Stimulated activated CD4-positive, alpha-beta T cell treated with anti-CD3 and anti-CD28 coated beads, Interleukin-15, amount 100 ng/mL, for 48 hours (primary cell): ENCODE data around the gene APC2.
"Not testable (repeated sequence)": the region's sequence is repeated elsewhere in the genome, so short reads cannot be mapped to it uniquely, and the experiment has no call there.

Source experiments
- DNase-seq, 2 donors: peaks; one replicate each; pipeline ENCODE4 v3.0.0-alpha.2; 2020; ENCODE audit warnings: low read depth in 2 of 2

The APC2 gene

GRCh38 chr19:1477056-1477455 lies 27.1 kb downstream of the APC2 start:
- not testable (repeated sequence) for DNase-seq

DNA sequence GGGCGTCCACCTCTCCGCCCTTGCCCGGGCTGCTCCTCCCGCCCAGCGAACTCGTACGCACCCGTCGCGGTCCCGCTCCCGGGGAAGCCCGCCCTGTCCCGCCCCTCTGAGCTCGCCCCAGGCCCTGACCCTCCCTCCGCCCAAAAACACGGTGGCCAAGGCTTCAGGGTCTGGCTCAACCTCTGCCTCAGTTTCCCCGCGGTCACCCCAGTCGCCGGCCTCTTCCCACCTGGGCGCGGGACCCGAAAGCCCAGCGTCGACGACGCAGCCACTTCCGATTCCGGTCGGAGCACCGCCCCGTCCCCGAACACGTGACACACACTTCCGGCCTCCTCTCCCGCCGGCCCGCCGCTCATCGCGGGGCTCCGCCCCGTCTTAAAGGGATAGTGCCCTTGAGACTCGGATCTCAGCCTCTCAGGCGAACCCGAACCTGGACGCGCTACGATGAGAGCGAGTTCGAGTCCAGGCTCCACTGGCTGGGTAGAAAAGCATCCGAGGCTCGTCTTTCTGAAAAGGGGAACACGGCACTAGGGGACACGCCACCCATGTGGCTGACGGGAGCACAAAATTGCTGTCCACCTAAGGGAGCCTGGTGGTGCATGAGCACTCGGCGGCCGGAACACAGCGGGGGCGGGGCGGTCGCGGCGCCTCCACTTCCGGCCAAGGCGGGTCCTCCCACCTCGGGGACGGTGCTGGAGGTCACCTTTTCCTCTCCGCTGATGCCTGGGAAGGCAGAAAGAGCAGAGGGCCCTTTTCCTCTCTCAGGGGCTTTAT lies 29.2 kb downstream of the APC2 start, which contains the start of gene C19orf25:
Gene C19orf25 (minus strand): TSS at position 282 of the 774 bp plus-strand sequence. CDS start 312 bp downstream, outside the sequence.
- DNase-seq: peak; percentile 90 to 92

- no peak for DNase-seq
These were observed 31.4 kb downstream of the APC2 start for GRCh38 chr19:1481224-1481892.

- DNase-seq: no peak
These were observed 32.0 kb downstream of the APC2 start for GRCh38 chr19:1481893-1482360.

- no peak for DNase-seq
These were observed 32.6 kb downstream of the APC2 start for GRCh38 chr19:1482361-1483130.

DNA sequence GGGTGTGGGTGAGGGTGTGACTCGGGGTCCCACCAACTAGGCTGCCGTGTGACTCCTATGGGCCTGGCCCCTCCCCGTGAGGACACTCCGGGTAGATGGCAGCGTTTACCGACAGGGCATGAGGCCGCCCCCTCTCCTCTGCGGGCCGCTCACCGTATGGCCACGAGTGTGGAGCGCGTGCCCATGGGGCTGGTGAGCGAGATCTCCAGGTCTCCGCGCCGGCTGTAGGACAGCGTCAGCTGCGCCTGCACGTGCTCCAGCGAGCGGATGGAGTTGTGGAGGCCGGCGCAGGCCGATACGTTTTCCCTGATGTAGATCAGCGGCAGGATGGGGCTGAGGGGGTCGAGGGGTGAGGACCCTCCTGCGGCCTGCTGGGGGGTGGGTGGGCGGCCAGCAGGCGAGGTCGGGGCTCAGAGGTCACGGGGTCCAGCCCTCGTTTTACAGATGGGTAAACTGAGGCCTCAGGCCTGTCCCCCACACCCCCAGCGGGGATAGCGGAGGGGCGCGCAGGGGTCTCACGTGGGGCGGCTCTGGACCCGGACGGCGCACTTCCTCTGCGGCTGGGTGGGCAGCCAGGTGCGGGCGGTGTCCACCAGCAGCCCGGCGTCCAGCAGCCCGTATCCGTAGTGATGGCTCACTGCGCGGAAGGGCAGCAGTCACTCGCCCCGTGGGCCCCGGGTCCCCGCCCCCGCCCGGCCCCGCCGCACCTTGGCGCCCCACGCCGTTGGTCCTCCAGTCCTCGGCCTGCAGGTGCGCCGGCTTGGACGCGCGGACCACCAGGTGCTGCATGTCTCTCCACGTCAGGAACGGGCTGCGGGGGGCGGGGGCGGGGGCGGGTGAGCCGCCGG lies 33.4 kb downstream of the APC2 start:
- no peak for DNase-seq

- no peak for DNase-seq
These were observed 34.1 kb downstream of the APC2 start for GRCh38 chr19:1483979-1484428.

DNA sequence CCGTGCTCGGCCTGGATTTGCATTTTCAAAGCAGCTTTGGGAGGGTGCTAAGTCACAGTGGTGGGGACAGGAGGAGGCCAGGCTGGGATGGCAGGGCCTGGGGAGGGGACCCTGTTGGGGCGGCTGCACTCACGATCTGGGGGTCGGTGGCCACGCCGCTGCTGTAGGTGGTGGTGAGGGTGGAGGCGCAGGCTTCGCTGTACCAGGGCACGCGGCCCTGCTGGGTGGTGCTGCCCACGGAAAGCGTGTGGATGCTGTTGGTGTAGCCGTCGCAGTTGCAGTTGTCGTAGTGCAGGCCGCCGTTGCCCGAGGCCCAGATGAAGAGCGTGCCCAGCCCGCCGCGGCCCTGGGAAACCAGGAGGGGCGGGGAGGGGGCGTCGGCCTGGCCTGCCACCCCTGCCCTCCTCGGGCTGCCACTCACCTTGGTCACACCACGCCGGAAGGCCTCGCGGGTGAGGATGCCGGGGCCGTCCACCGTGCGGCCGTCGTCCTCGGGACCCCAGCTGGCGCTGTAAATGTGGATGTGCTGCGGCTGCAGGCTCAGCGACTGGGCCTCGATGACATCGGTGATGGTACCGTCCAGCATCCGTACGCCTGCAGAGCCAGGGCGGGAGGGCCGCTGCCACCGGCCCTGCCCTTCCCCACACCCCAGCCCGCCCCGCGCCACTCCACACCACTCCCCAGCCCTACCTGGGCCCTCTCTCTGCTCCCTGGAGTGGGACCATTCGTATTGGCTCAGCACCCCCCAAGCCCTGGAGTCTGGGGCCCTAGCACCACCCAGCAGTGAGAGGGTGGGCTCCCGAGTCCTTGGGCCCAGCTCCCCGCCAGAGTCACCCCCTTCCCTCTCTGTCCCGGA lies 37.0 kb downstream of the APC2 start:
- DNase-seq: no peak

DNA sequence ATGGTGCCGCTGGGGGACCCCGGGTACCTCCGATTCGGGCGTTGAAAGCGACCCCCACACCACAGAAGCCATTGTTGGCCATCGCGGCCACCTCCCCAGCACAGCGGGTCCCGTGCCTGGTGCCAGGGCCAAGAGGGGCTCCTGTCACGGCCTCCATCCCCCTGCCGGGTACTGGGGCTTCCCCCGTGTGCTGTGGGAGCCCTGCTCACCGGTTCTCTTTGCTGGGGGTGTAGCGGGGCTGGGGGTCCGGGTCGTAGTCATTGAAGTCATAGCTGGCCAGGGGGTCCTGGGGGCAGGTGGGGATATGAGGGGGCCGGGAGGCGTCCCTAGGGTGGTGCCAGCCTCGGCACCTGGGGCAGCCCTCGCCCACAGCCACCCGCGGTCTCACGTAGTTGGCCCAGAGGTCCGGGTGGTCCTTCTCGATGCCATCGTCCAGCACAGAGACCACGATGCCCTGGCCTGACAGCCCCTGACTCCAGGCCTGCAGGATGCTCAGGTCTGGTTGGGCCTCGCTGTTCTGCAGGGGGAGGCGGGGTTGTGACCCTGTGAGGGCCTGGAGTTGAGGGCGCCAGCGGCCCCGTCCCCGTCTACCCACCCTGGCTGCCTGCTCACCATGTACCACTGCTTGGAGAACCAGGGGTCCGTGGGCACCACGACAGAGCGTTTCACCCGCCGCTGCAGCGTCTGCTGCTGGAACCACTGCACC lies 37.8 kb downstream of the APC2 start:
- DNase-seq: no peak

GRCh38 chr19:1488282-1488601 lies 38.3 kb downstream of the APC2 start:
- DNase-seq: no peak

DNA sequence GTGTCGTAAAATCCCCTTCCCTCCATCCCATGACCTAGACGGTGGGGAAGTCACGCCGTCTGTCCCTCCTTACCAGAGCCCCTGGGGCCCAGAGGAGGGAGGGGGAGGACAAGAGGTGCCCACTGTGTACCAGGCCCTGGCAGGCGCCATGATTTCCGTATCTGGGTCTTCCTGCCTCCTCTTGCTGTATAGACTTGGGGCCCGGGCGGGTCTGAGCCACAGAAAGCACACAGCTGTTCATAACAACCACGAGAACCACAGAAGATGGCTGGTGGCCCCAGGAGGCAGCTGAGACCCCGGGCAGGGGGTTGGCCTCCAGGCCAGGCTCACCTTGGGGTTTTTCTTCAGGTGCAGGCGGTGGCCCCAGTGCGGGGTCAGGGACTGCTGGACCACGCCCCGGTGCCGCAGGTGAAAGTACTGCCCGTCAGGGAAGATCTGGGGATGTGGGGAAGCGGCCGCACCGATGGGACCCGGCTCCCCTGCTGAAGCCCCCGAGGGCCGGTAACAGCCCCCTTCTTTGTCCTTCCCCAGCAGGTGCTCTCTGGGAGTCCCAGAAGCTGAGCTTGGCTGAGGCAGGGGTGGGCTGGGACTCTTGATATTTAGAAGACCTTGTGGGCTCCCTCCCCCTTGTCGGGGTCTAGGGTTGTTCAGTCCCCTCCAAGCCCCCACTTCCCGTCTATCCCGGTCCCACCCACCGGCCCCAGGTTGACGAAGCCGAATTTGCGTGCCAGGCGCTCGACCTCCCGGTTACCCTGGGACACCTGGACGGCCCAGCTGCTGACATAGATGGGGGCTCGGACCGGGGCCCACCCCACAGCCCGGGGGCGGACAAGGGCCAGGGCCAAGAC lies 39.8 kb downstream of the APC2 start:
- DNase-seq: no peak

DNA sequence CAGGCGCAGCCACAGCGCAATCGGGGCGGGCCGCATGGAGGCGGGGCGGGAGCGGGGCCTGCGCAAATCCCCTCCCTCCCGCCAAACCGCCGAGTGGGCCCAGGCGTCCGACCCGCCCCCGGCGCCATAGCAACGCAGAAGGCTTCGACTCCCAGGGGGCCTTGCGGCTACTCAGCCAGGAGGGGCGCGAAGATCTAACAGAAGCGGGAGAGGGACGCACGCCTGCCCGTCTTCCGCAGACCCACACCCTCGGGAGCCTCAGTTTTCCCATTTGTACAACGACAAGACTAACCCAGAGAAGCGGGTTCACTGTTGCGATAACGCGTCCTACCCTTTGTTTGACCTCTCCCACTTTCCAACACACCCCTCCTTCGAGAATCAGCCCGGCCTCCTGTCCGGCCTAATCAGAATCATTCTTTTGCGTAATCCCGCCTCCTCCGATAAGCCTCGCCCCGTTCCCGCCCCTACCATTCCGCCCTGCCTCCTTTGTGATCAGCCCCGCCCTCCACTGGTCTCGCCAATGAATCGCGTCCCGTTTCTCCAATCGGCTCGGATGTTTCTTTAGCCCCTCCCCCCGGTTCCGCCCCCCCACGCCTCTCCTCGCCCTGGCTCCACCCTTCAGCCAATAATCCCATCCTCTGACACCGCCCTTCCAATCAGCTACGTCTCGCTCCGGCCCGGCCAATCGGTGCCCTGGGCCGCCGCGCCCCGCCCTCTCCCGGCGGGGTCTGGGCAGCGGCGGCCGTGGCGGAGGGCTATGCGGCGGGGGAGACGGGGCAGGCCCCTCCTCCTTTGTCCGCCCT lies 40.6 kb downstream of the APC2 start, which contains the start of gene PCSK4:
Gene PCSK4 (minus strand): TSS at position 40 of the 803 bp plus-strand sequence. CDS start 4 bp downstream, at position 36.
- DNase-seq: peak; percentile 96 to 98

- no peak for DNase-seq
These were observed 41.4 kb downstream of the APC2 start, which contains the start of gene REEP6 for GRCh38 chr19:1491114-1491848. Gene REEP6 (plus strand): TSS chr19:1491181. CDS start chr19:1491270, 89 bp downstream.

- DNase-seq: no peak
These were observed 41.9 kb downstream of the APC2 start for GRCh38 chr19:1491849-1492170.

DNA sequence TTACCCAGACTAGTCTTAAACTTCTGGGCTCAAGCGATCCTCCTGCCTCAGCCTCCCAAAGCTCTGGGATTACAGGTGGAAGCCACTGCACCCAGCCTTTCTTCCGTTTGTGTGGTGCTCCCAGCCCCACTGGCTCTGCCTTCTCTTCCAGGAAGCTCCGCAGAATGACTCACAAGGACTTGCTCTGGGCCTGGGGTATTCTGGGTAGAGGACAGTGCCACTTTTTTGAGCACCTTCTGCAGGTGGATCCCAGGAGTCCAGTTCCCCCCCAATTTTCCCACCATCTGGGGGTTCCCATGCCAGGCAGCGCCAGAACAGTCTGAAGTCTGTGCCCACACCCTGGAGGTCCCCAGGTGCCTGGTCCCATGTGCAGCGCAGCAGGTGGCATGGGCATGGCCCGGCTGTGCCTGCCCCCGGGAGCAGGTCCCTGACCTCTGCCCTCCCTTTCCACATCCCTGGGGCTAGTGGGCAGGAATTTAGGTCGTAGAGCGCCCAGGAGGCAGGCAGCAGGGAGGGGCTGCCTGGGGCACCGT lies 42.6 kb downstream of the APC2 start:
- no peak for DNase-seq

GRCh38 chr19:1494115-1494815 lies 44.3 kb downstream of the APC2 start:
- no peak for DNase-seq
